ENCODE measurements around the gene TPK1. TPM values are rescaled to one million over a fixed set of nuclear protein-coding genes. Genes with fewer than 3 reads are reported as not detected.

The TPK1 gene
- total RNA-seq, 1 donor from 2014 or later: 0.77 TPM

DNA sequence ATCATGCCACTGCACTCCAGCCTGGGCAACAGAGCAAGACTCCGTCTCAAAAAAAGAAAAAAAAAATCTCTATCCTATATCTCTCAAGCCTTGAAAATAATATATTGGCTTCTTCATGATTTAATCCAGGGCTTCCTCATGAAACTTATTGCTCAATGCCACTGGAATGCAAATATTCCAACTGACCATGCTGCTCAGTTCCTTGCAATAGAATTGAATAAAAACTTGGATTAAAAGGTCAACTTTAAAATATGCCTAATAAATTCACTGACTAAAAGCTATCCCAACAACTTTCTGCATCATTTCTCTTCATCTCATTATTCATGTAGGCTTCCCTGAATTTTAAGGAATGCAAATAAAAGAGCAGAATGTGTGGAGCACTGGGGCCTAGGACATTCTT is 390.3 kb downstream of the TPK1 start:
- Mint-ChIP-seq H3K27ac (ENCODE audit: unreplicated experiment) (no peak overlapping the region), H3K36me3 (ENCODE audit: low read depth, unreplicated experiment) (no peaks in the 10 kb centered on the region)

GRCh38 chr7:144439717-144440205 is 396.1 kb downstream of the TPK1 start:
- TF ChIP-seq, protein P1, sequence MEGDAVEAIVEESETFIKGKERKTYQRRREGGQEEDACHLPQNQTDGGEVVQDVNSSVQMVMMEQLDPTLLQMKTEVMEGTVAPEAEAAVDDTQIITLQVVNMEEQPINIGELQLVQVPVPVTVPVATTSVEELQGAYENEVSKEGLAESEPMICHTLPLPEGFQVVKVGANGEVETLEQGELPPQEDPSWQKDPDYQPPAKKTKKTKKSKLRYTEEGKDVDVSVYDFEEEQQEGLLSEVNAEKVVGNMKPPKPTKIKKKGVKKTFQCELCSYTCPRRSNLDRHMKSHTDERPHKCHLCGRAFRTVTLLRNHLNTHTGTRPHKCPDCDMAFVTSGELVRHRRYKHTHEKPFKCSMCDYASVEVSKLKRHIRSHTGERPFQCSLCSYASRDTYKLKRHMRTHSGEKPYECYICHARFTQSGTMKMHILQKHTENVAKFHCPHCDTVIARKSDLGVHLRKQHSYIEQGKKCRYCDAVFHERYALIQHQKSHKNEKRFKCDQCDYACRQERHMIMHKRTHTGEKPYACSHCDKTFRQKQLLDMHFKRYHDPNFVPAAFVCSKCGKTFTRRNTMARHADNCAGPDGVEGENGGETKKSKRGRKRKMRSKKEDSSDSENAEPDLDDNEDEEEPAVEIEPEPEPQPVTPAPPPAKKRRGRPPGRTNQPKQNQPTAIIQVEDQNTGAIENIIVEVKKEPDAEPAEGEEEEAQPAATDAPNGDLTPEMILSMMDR (IDR thresholded peaks at IDR 0.05; ENCODE audit: unreplicated experiment): no peak
- Mint-ChIP-seq H3K36me3 (ENCODE audit: low read depth, unreplicated experiment) (no peaks in the 10 kb centered on the region), H3K4me1 (ENCODE audit: unreplicated experiment) (no peaks in the 10 kb centered on the region), H3K4me3 (ENCODE audit: unreplicated experiment) (no peak overlapping the region), H3K27ac (ENCODE audit: unreplicated experiment) (no peak overlapping the region), H3K9me3 (ENCODE audit: unreplicated experiment) (no peaks in the 10 kb centered on the region), H3K27me3 (ENCODE audit: unreplicated experiment) (no peaks in the 10 kb centered on the region)
- DNase-seq (ENCODE audit: low spot score): no peak

More for the DNA sequence above, 390.3 kb downstream of the TPK1 start:
- Mint-ChIP-seq H3K9me3 (ENCODE audit: unreplicated experiment) (no peaks in the 10 kb centered on the region), H3K4me3 (ENCODE audit: unreplicated experiment) (no peak overlapping the region), H3K4me1 (ENCODE audit: unreplicated experiment) (no peaks in the 10 kb centered on the region), H3K27me3 (ENCODE audit: unreplicated experiment) (no peaks in the 10 kb centered on the region)
- DNase-seq (ENCODE audit: low spot score): no peak
- TF ChIP-seq, protein P1 (IDR thresholded peaks at IDR 0.05; ENCODE audit: unreplicated experiment): no peak

DNA sequence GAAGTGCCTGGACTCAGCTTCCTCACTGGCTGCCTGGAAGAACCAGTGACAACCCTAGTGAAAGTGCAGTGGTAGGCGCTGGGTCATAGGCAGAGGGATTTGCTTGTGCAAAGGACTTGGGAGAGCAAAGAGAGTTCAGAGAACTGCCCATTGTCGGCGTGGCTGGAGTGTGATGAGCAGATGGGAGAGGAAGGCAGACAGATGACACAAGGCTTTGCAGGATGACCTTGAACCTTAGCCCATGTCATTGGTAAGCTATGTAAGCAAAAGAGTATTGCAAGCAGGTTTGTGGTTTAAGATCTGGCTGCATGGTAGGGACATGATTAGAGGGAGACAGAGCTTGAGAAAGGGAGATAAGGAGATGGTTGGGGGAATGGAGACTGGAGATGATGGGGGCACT is 397.1 kb downstream of the TPK1 start:
- Mint-ChIP-seq H3K4me3 (ENCODE audit: unreplicated experiment) (no peak overlapping the region), H3K9me3 (ENCODE audit: unreplicated experiment) (no peaks in the 10 kb centered on the region), H3K4me1 (ENCODE audit: unreplicated experiment) (no peaks in the 10 kb centered on the region), H3K27ac (ENCODE audit: unreplicated experiment) (no peak overlapping the region), H3K27me3 (ENCODE audit: unreplicated experiment) (no peaks in the 10 kb centered on the region), H3K36me3 (ENCODE audit: low read depth, unreplicated experiment) (no peaks in the 10 kb centered on the region)
- TF ChIP-seq, protein P1 (IDR thresholded peaks at IDR 0.05; ENCODE audit: unreplicated experiment): no peak
- no peak for DNase-seq (ENCODE audit: low spot score)

DNA sequence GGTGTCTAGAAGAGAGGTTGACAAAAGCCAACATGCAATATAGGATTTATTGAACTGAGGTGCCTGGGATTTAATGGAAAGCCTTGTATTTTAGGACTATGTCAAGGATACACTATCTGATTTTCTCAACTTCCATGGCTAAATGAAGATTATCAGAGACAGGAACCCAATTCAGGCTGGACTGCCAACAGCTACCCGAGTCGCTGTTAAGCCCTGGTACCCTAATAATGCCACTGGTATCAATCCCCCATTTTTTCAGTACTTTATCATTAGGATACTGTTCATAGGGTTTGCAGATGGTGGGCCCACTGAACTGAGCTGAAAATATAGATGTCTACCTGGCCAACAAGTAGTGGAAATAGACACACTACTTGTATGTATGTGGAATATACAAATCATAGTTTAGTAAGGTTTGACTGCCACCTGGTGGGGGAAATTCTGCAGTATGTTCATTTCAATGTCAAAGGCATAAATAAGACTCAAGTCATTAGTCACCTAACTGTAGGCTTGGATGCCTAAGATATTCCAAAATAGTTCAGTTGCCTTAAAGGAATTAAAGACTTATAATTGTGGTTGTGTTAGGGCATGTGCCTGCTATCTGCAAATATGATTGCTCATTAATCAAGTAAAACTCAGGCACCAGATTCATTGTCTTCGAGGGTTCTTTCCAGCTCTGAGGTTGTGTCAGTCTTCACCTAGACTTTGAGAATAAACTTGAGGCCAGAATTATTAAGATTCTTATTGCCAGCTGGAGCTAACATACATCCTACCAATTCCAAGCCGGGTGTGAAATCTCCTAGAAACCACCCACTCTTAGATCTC is 398.3 kb downstream of the TPK1 start:
- no peaks in the 10 kb centered on the region for H3K36me3 Mint-ChIP-seq (ENCODE audit: low read depth, unreplicated experiment)
- no peaks in the 10 kb centered on the region for H3K9me3 Mint-ChIP-seq (ENCODE audit: unreplicated experiment)
- peak; percentile 64 for DNase-seq (ENCODE audit: low spot score)
- no peak overlapping the region for H3K27ac Mint-ChIP-seq (ENCODE audit: unreplicated experiment)
- H3K27me3 Mint-ChIP-seq (ENCODE audit: unreplicated experiment): no peaks in the 10 kb centered on the region
- H3K4me1 Mint-ChIP-seq (ENCODE audit: unreplicated experiment): no peaks in the 10 kb centered on the region
- TF ChIP-seq, protein P1 (IDR thresholded peaks at IDR 0.05; ENCODE audit: unreplicated experiment): peak; percentile 67
- H3K4me3 Mint-ChIP-seq (ENCODE audit: unreplicated experiment): no peak overlapping the region

GRCh38 chr7:144436500-144436899 is 399.4 kb downstream of the TPK1 start:
- TF ChIP-seq, protein P1 (IDR thresholded peaks at IDR 0.05; ENCODE audit: unreplicated experiment): no peak
- Mint-ChIP-seq H3K27me3 (ENCODE audit: unreplicated experiment) (no peaks in the 10 kb centered on the region), H3K36me3 (ENCODE audit: low read depth, unreplicated experiment) (no peaks in the 10 kb centered on the region), H3K4me3 (ENCODE audit: unreplicated experiment) (no peak overlapping the region), H3K4me1 (ENCODE audit: unreplicated experiment) (no peaks in the 10 kb centered on the region), H3K27ac (ENCODE audit: unreplicated experiment) (no peak overlapping the region), H3K9me3 (ENCODE audit: unreplicated experiment) (no peaks in the 10 kb centered on the region)
- no peak for DNase-seq (ENCODE audit: low spot score)
